Measurements from ENCODE around the gene IQCN.

IQCN gene

DNA sequence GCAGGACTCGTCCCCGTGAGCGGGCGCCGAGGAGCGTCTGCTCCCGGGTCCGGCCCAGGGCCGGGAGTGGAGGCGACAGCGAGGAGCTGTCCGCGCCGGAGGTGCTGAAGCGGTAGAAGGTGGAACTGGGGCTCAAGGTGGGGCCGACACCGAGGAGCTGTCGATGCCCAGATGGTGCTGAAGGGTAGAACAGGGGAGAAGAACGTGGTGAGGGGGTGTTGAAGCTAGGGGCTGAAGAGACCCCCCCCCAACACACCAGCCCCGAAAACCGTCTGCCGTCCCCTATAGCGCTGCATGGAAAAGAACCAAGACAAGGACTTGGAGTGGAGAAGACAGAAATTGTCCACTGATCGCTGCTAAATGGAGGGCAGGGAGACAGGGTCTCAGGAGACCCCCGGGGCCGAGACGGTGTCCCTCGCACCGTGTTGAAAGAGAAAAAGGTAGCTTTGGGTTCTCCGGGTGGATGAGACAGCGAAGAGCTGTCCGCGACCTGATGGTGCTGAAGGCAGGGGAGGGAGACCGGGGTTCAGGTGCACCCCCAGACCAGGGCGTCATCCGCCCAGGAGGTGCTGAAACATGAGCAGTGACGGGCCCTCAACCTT, 40.9 kb downstream of the IQCN start:
- in situ Hi-C loops (cut with MboI; ENCODE audit: low pct_unique_long_range_greater_than_20kb, low sequenced_read_pairs, unreplicated experiment) = no loop called here
- no peak for TF ChIP-seq CTCF (IDR thresholded peaks at IDR 0.05; ENCODE audit: extremely low read depth, insufficient read depth, missing control alignments)
- DNase-seq (ENCODE audit: low spot score) = peak; percentile 84

GRCh38 chr19:18232540-18233223, 41.6 kb downstream of the IQCN start:
- no peak for TF ChIP-seq CTCF (IDR thresholded peaks at IDR 0.05; ENCODE audit: extremely low read depth, insufficient read depth, missing control alignments)
- in situ Hi-C loops (cut with MboI; ENCODE audit: low pct_unique_long_range_greater_than_20kb, low sequenced_read_pairs, unreplicated experiment) = no loop called here
- DNase-seq (ENCODE audit: low spot score) = no peak

DNA sequence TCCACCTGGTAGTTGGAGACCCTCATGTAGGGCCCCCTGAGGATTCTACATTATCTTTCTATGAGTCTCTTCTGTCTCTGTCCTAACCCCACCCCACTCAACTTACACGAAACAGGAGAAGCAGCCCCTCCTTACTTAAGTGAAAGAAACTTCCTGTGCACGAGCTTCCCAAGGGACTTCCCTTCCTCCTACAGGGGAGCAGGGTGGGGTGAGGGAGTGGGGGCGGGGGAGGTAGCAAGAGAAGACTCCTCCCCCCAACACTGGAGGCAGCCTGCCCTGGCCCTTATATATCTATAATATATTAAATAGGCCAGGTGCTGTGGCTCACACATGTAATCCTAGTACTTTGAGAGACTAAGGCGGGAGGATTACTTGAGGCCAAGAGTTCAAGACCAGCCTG, 42.5 kb downstream of the IQCN start:
- no peak for TF ChIP-seq CTCF (IDR thresholded peaks at IDR 0.05; ENCODE audit: extremely low read depth, insufficient read depth, missing control alignments)
- in situ Hi-C loops (cut with MboI; ENCODE audit: low pct_unique_long_range_greater_than_20kb, low sequenced_read_pairs, unreplicated experiment) = no loop called here
- no peak for DNase-seq (ENCODE audit: low spot score)

GRCh38 chr19:18230941-18231734, 43.1 kb downstream of the IQCN start:
- no peak for TF ChIP-seq CTCF (IDR thresholded peaks at IDR 0.05; ENCODE audit: extremely low read depth, insufficient read depth, missing control alignments)
- no peak for DNase-seq (ENCODE audit: low spot score)
- in situ Hi-C loops (cut with MboI; ENCODE audit: low pct_unique_long_range_greater_than_20kb, low sequenced_read_pairs, unreplicated experiment) = no loop called here

DNA sequence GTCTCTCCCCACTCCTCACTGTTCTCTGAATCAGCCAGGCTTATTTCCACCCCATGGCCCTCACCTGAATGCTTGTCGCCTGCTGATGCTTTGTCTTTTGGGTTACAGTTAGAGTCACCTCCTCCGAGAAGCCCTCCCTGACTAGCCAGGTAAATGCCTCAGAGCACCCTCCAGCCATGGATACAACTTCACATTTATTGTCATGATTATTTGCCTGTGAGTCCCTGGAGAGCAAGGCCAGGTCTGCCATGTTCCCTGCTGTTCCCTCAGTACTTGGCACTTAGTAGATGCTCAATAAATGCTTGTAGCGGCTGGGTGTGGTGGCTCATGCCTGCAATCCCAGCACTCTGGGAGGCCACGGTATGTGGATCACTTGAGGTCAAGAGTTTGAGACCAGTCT, 44.3 kb downstream of the IQCN start:
- no peak for TF ChIP-seq CTCF (IDR thresholded peaks at IDR 0.05; ENCODE audit: extremely low read depth, insufficient read depth, missing control alignments)
- in situ Hi-C loops (cut with MboI; ENCODE audit: low pct_unique_long_range_greater_than_20kb, low sequenced_read_pairs, unreplicated experiment) = no loop called here
- no peak for DNase-seq (ENCODE audit: low spot score)

DNA sequence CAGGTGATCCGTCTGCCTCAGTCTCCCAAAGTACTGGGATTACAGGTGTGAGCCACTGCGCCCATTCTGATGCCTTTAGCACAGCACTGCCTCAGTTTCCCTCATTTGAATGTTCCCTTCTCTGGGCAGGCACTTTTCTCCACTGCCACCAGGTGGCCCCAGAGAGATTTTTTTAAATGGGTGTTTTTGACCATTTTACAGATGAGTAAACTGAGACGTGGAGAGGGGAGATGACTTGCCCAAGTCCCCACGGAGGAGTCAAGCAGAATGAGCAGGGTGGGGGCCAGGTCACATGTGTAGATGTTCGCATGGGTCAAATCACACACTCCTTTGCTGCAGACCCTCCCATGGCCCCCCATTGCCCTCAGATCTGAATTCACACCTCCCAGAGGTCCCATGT, 44.8 kb downstream of the IQCN start:
- in situ Hi-C loops (cut with MboI; ENCODE audit: low pct_unique_long_range_greater_than_20kb, low sequenced_read_pairs, unreplicated experiment) = no loop called here
- TF ChIP-seq CTCF (IDR thresholded peaks at IDR 0.05; ENCODE audit: extremely low read depth, insufficient read depth, missing control alignments) = peak; percentile 56

More for the DNA sequence above, 44.8 kb downstream of the IQCN start:
- no peak for DNase-seq (ENCODE audit: low spot score)

Data from GM13977 (cell line).